ENCODE results near the gene DNA2. TPM values are rescaled to one million over a fixed set of nuclear protein-coding genes. Genes with fewer than 3 reads are reported as not detected.

Gene DNA2
- total RNA-seq, 1 experiment from 2014 or later, result 43.4 TPM

DNA sequence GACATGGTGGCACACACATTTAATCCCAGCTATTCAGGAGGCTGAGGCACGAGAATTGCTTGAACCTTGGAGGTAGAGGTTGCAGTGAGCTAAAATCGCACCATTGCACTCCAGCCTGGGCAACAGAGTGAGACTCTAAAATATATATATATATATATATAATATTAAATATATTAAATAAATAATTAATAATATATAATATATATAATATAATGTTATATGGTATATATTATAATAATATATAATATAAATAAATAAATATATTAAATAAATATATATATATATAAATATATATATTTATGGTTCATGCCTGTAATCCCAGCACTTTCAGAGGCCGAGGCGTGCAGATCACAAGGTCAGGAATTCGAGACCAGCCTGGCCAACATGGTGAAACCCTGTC is 105.2 kb downstream of the DNA2 start:
- no peaks in the 10 kb centered on the region for H4K20me1 ChIP-seq (ENCODE audit: control insufficient read depth, insufficient read depth, insufficient read length)
- Mint-ChIP-seq H3K4me3 (no peak overlapping the region), H3K27me3 (ENCODE audit: low read depth) (no peaks in the 10 kb centered on the region), H3K4me1 (no peaks in the 10 kb centered on the region), H3K9me3 (peaks cover 4 to 8% of the 10 kb centered on the region in 2 experiments; a peak in 4 of 5 replicates), H3K27ac (no peak overlapping the region), H3K36me3 (ENCODE audit: insufficient read depth in 1 of 3, low read depth in 3 of 3) (peaks cover 10 to 45% (median 35%) of the 10 kb centered on the region in 3 experiments)
- H3K79me2 ChIP-seq (ENCODE audit: insufficient read depth, low read length), result no peaks in the 10 kb centered on the region
- H3K4me1 ChIP-seq (ENCODE audit: insufficient read depth, low read length), result no peaks in the 10 kb centered on the region
- H2BK120ac ChIP-seq (ENCODE audit: low read depth, low read length, poor library complexity, severe bottlenecking), result no peak overlapping the region
- no peaks in the 10 kb centered on the region for H3K27me3 ChIP-seq (ENCODE audit: insufficient read depth, low read length)
- no peak overlapping the region for H2BK5ac ChIP-seq (ENCODE audit: insufficient read length, low read length)
- no peak overlapping the region for H2BK15ac ChIP-seq (ENCODE audit: low read depth, low read length)
- H3T11ph ChIP-seq (ENCODE audit: low read length), result no peak overlapping the region
- no peak overlapping the region for H3K4me2 ChIP-seq (ENCODE audit: insufficient read depth, insufficient read length, low read length)
- TF ChIP-seq, protein P1, sequence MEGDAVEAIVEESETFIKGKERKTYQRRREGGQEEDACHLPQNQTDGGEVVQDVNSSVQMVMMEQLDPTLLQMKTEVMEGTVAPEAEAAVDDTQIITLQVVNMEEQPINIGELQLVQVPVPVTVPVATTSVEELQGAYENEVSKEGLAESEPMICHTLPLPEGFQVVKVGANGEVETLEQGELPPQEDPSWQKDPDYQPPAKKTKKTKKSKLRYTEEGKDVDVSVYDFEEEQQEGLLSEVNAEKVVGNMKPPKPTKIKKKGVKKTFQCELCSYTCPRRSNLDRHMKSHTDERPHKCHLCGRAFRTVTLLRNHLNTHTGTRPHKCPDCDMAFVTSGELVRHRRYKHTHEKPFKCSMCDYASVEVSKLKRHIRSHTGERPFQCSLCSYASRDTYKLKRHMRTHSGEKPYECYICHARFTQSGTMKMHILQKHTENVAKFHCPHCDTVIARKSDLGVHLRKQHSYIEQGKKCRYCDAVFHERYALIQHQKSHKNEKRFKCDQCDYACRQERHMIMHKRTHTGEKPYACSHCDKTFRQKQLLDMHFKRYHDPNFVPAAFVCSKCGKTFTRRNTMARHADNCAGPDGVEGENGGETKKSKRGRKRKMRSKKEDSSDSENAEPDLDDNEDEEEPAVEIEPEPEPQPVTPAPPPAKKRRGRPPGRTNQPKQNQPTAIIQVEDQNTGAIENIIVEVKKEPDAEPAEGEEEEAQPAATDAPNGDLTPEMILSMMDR (conservative IDR thresholded peaks at IDR 0.05), result no peak
- H2AFZ ChIP-seq (ENCODE audit: low read length), result no peak overlapping the region
- DNase-seq, result no peak
- no peak overlapping the region for H4K8ac ChIP-seq (replicated peaks; ENCODE audit: insufficient read length, low read depth, low read length)
- H2BK12ac ChIP-seq (ENCODE audit: insufficient read length, low read depth, low read length), result no peak overlapping the region
- H2AK5ac ChIP-seq (ENCODE audit: insufficient read length, low read length), result no peak overlapping the region
- no peak overlapping the region for H4K91ac ChIP-seq (ENCODE audit: insufficient read length, low read depth, low read length)
- H2BK20ac ChIP-seq (ENCODE audit: low read depth, low read length, poor library complexity, severe bottlenecking), result no peak overlapping the region
- H3K79me1 ChIP-seq (ENCODE audit: insufficient read depth, low read depth, low read length, poor library complexity, severe bottlenecking), result no peaks in the 10 kb centered on the region
- no peak overlapping the region for H4K5ac ChIP-seq (ENCODE audit: insufficient read length, low read depth, low read length)
- H3K18ac ChIP-seq (ENCODE audit: insufficient read length, low read depth, low read length), result no peak overlapping the region
- no peak overlapping the region for H3K23ac ChIP-seq (ENCODE audit: insufficient read length, low read depth, low read length)
- H3K14ac ChIP-seq (ENCODE audit: insufficient read depth, low read length), result no peak overlapping the region
- H3K9me3 ChIP-seq (ENCODE audit: control insufficient read depth, low read depth, low read length), result no peaks in the 10 kb centered on the region
- no CpG with 5 or more reads among the region's 5 CpGs for WGBS (ENCODE audit: extremely low coverage, insufficient read length, low lambda C conversion rate)
- no peak overlapping the region for H3K27ac ChIP-seq (ENCODE audit: insufficient read length, low read depth, low read length)
- no peaks in the 10 kb centered on the region for H3K23me2 ChIP-seq (ENCODE audit: insufficient read length, low read depth, low read length, poor library complexity, severe bottlenecking)
- no peak overlapping the region for H3K56ac ChIP-seq (ENCODE audit: insufficient read length, low read depth, low read length)
- no peak overlapping the region for H3K9ac ChIP-seq (ENCODE audit: extremely low read depth, insufficient read length, low read length)
- H3K4ac ChIP-seq (ENCODE audit: low read depth, low read length), result no peak overlapping the region

Measured in H9 (cell line).